Common myeloid progenitor, CD34-positive (primary cell): ENCODE results near the gene MST1R.

Experiments
- CTCF ChIA-PET: fragments of 350-600 bp; sonication (Branson Sonifier 250); formaldehyde crosslinking; loops from one replicate; lab custom pipeline; 2021; ENCODE audit warnings: antibody characterized with exemption; lab: Charles Lee
- POLR2A ChIA-PET: fragments of 350-600 bp; sonication (Branson Sonifier 250); formaldehyde crosslinking; loops from one replicate; lab custom pipeline; 2021; ENCODE audit warnings: antibody characterized with exemption; lab: Charles Lee
- DNase-seq, 3 donors: peaks; one replicate each; pipeline versions ENCODE4 v3.0.0 to v3.0.0-alpha.2; 2013
- H3K27ac ChIP-seq, 2 experiments: 1 replicate in 1 of 2; 2 replicates in 1 of 2; pipeline ENCODE4 v1.7.0; 2013; ENCODE audit warnings: inconsistent platforms in 2 of 2, low read length in 2 of 2, mild to moderate bottlenecking in 2 of 2, low read depth in 1 of 2, moderate library complexity in 1 of 2; ENCODE audit not compliant: severe bottlenecking in 2 of 2, insufficient read depth in 1 of 2, poor library complexity in 1 of 2
- H3K27me3 ChIP-seq, 5 experiments: replicated peaks in 2 of 5; 1 replicate in 3 of 5; 2 replicates in 2 of 5; pipeline versions ENCODE4 v1.6.1 to v1.7.0; 2013; ENCODE audit warnings: low read length in 4 of 5, mild to moderate bottlenecking in 2 of 5, moderate library complexity in 2 of 5, inconsistent platforms in 1 of 5; ENCODE audit not compliant: insufficient read depth in 5 of 5, control insufficient read depth in 4 of 5
- H3K36me3 ChIP-seq, 4 experiments: 1 replicate in 2 of 4; 2 replicates in 2 of 4; pipeline versions ENCODE4 v1.6.1 to v1.7.0; 2013; ENCODE audit warnings: low read length in 3 of 4, control low read depth in 1 of 4, mild to moderate bottlenecking in 1 of 4; ENCODE audit not compliant: control insufficient read depth in 4 of 4, insufficient read depth in 4 of 4
- H3K4me1 ChIP-seq, 4 experiments: 1 replicate in 3 of 4; 2 replicates in 1 of 4; pipeline versions ENCODE4 v1.6.1 to v1.7.1; 2013; ENCODE audit warnings: low read length in 3 of 4, mild to moderate bottlenecking in 3 of 4, control low read depth in 1 of 4, inconsistent platforms in 1 of 4, moderate library complexity in 1 of 4; ENCODE audit not compliant: control insufficient read depth in 4 of 4, insufficient read depth in 4 of 4; ENCODE audit errors: control extremely low read depth in 1 of 4
- H3K4me3 ChIP-seq, 7 experiments: 1 replicate in 4 of 7; 2 replicates in 3 of 7; pipeline versions ENCODE4 v1.5.1 to v1.7.0; 2013; ENCODE audit warnings: mild to moderate bottlenecking in 7 of 7, low read length in 6 of 7, moderate library complexity in 6 of 7, inconsistent platforms in 2 of 7, low read depth in 2 of 7, control low read depth in 1 of 7; ENCODE audit not compliant: insufficient read depth in 4 of 7, control insufficient read depth in 1 of 7; ENCODE audit errors: extremely low read depth in 1 of 7
- H3K9me3 ChIP-seq, 5 experiments: 1 replicate in 4 of 5; 2 replicates in 1 of 5; pipeline versions ENCODE4 v1.6.1 to v1.7.1; 2013; ENCODE audit warnings: low read length in 4 of 5, mild to moderate bottlenecking in 2 of 5, inconsistent platforms in 1 of 5, low read depth in 1 of 5, moderate library complexity in 1 of 5; ENCODE audit not compliant: control insufficient read depth in 4 of 5, insufficient read depth in 2 of 5; ENCODE audit errors: control extremely low read depth in 1 of 5
- WGBS: methylation state at CpG from one replicate; pipeline ENCODE4 v1.1.5; 2013; ENCODE audit not compliant: insufficient coverage; 5-methylcytosine and 5-hydroxymethylcytosine counted together

The MST1R gene

GRCh38 chr3:49841806-49842205, 61.9 kb downstream of the MST1R start:
- Histone ChIP-seq H3K4me1 (peaks cover 0 to 13% (median 6%) of the 10 kb centered on the region in 4 experiments), H3K36me3 (peaks cover 0 to 74% (median 28%) of the 10 kb centered on the region in 4 experiments), H3K9me3 (no peaks in the 10 kb centered on the region), H3K4me3 (no peak overlapping the region), H3K27me3 (no peaks in the 10 kb centered on the region), H3K27ac (no peak overlapping the region)
- POLR2A ChIA-PET, result interaction anchor here (0.6 to 6.6 kb wide), 2 partner anchors 37 to 260 kb away, joined by 3 to 111 read pairs; partner anchors contain the start of gene INKA1
- no peak for DNase-seq
- 100% methylated on average over 7 of the region's 7 CpGs for WGBS
- CTCF ChIA-PET, result interaction anchor here (0.7 to 29.0 kb wide), 19 partner anchors 9 to 140 kb away, joined by 3 to 807 read pairs (median 7); partner anchors contain the start of genes AMIGO3, CDHR4, INKA1 and TRAIP

- ChIA-PET CTCF (interaction anchor here (0.7 to 29.0 kb wide), 18 partner anchors 9 to 140 kb away, joined by 3 to 807 read pairs (median 8); partner anchors contain the start of genes CDHR4, INKA1, TRAIP and UBA7), POLR2A (interaction anchor here (0.6 to 6.6 kb wide), 2 partner anchors 37 to 260 kb away, joined by 3 to 111 read pairs; partner anchors contain the start of gene INKA1)
- DNase-seq, result peak; percentile 63 to 78 (median 69)
- peaks cover 0 to 13% (median 6%) of the 10 kb centered on the region in 4 experiments for H3K4me1 ChIP-seq
- H3K27ac ChIP-seq, result no peak overlapping the region
- H3K27me3 ChIP-seq, result no peaks in the 10 kb centered on the region
- H3K36me3 ChIP-seq, result peaks cover 0 to 72% (median 26%) of the 10 kb centered on the region in 4 experiments
- no peak overlapping the region for H3K4me3 ChIP-seq
- no peaks in the 10 kb centered on the region for H3K9me3 ChIP-seq
Measured at GRCh38 chr3:49841126-49841696, 62.5 kb downstream of the MST1R start.

- no peak for DNase-seq
- 97% methylated on average over 2 of the region's 2 CpGs for WGBS
- ChIA-PET POLR2A (interaction anchor here (6.6 kb wide), 1 partner anchor 36 kb away, joined by 111 read pairs; the partner anchor contains the start of gene INKA1), CTCF (interaction anchor here (1.2 to 29.0 kb wide), 13 partner anchors 9 to 139 kb away, joined by 4 to 807 read pairs (median 19); partner anchors contain the start of genes CDHR4, INKA1, TRAIP and UBA7)
- Histone ChIP-seq H3K27me3 (no peaks in the 10 kb centered on the region), H3K4me3 (no peak overlapping the region), H3K9me3 (no peaks in the 10 kb centered on the region), H3K27ac (no peak overlapping the region), H3K4me1 (peaks cover 0 to 13% (median 6%) of the 10 kb centered on the region in 4 experiments), H3K36me3 (peaks cover 0 to 65% (median 23%) of the 10 kb centered on the region in 4 experiments)
Measured at GRCh38 chr3:49840388-49840787, 63.3 kb downstream of the MST1R start.

- Histone ChIP-seq H3K4me1 (peaks cover 0 to 13% (median 6%) of the 10 kb centered on the region in 4 experiments), H3K27me3 (no peaks in the 10 kb centered on the region), H3K36me3 (peaks cover 0 to 60% (median 14%) of the 10 kb centered on the region in 4 experiments), H3K27ac (no peak overlapping the region), H3K4me3 (no peak overlapping the region), H3K9me3 (no peaks in the 10 kb centered on the region)
- WGBS, result 60% methylated on average over 1 of the region's 6 CpGs
- CTCF ChIA-PET, result interaction anchor here (0.6 to 29.0 kb wide), 28 partner anchors 10 to 300 kb away, joined by 3 to 807 read pairs (median 5); partner anchors contain the start of genes CDHR4, INKA1, IP6K1 and MON1A
- POLR2A ChIA-PET, result interaction anchor here (0.6 to 6.6 kb wide), 6 partner anchors 14 to 139 kb away, joined by 3 to 111 read pairs (median 4); partner anchors contain the start of genes INKA1 and IP6K1
- DNase-seq, result peak; percentile 84 to 94 (median 87)
Measured at GRCh38 chr3:49839193-49839809, 64.4 kb downstream of the MST1R start.
